ENCODE results near the gene SHANK1.

SHANK1 gene

GRCh38 chr19:50669302-50670101, 50.1 kb downstream of the SHANK1 start:
- TF ChIP-seq CTCF (IDR thresholded peaks at IDR 0.05; ENCODE audit: control insufficient read depth, insufficient read depth, low read depth, low read length, missing control alignments) = peak; percentile 87
- H3K4me3 ChIP-seq (ENCODE audit: control insufficient read depth, low read depth, low read length) = no peak overlapping the region

DNA sequence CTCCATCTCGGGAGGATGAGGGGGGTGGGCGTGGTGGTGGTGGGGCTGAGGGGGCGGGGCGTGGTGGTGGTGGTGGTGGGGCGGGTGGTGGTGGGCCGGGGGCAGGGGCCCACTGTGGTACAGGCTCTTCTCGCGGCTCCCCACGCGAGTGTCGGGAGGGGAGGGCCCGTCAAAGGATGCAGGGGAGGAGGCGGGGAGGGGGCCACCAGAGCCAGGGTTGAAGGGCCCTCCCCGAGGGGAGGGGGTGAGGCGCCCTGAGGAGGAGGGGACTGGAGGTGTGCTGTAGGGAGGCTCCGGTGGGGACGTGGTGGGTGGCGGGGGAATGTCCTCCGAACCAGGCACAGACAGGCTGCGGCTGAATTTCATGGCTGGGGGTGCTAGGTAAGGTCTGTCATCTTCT, 50.7 kb downstream of the SHANK1 start:
- no peak overlapping the region for H3K4me3 ChIP-seq (ENCODE audit: control insufficient read depth, low read depth, low read length)
- no peak for DNase-seq (ENCODE audit: low read depth)
- TF ChIP-seq CTCF (IDR thresholded peaks at IDR 0.05; ENCODE audit: control insufficient read depth, insufficient read depth, low read depth, low read length, missing control alignments) = no peak

More at GRCh38 chr19:50669302-50670101, 50.1 kb downstream of the SHANK1 start:
- no peak for DNase-seq (ENCODE audit: low read depth)

DNA sequence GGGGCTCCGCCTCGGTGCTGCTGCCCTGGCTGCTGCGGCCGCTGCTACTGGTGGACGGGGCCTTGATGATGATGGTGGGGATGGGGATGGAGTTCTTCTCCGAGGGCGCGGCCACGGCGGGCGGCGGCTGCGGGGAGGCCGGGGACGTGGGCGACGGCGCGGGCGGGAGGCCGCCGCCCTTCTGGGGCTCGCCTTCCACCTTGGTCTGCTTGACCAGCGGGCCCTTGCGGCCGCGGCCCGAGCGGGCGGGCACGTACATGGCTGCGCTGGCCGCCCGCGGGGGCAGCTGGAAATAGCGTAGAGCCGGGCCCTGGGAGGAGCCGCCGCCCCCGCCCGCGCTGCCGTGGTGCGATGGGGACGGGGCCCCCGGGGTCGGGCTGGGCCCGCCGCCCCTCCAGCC, 51.2 kb downstream of the SHANK1 start:
- H3K4me3 ChIP-seq (ENCODE audit: control insufficient read depth, low read depth, low read length) = no peak overlapping the region
- no peak for TF ChIP-seq CTCF (IDR thresholded peaks at IDR 0.05; ENCODE audit: control insufficient read depth, insufficient read depth, low read depth, low read length, missing control alignments)
- DNase-seq (ENCODE audit: low read depth) = no peak

- no peak for DNase-seq (ENCODE audit: low read depth)
- no peak overlapping the region for H3K4me3 ChIP-seq (ENCODE audit: control insufficient read depth, low read depth, low read length)
- TF ChIP-seq CTCF (IDR thresholded peaks at IDR 0.05; ENCODE audit: control insufficient read depth, insufficient read depth, low read depth, low read length, missing control alignments) = no peak
Measured at GRCh38 chr19:50667759-50668231, 51.8 kb downstream of the SHANK1 start.

GRCh38 chr19:50667177-50667758, 52.3 kb downstream of the SHANK1 start:
- TF ChIP-seq CTCF (IDR thresholded peaks at IDR 0.05; ENCODE audit: control insufficient read depth, insufficient read depth, low read depth, low read length, missing control alignments) = no peak
- H3K4me3 ChIP-seq (ENCODE audit: control insufficient read depth, low read depth, low read length) = no peak overlapping the region
- DNase-seq (ENCODE audit: low read depth) = no peak

- DNase-seq (ENCODE audit: low read depth) = no peak
- TF ChIP-seq CTCF (IDR thresholded peaks at IDR 0.05; ENCODE audit: control insufficient read depth, insufficient read depth, low read depth, low read length, missing control alignments) = no peak
- no peak overlapping the region for H3K4me3 ChIP-seq (ENCODE audit: control insufficient read depth, low read depth, low read length)
Measured at GRCh38 chr19:50666346-50667176, 53.0 kb downstream of the SHANK1 start.

All from AG09309 (cell line).